Measurements from ENCODE around the gene INO80. TPM values are rescaled to one million over a fixed set of nuclear protein-coding genes. Genes with fewer than 3 reads are reported as not detected.
"Not testable (repeated sequence)": the region's sequence is repeated elsewhere in the genome, so short reads cannot be mapped to it uniquely, and the experiment has no call there.

INO80 gene
- total RNA-seq, 1 donor from 2014 or later = 20.1 TPM

- DNase-seq (ENCODE audit: low spot score) = no peak
Observed at GRCh38 chr15:40963201-40963600, 152.9 kb downstream of the INO80 start.

GRCh38 chr15:40962317-40962716 lies 153.8 kb downstream of the INO80 start:
- not testable (repeated sequence) for DNase-seq (ENCODE audit: low spot score)

- not testable (repeated sequence) for DNase-seq (ENCODE audit: low spot score)
Observed at GRCh38 chr15:40961740-40962139, 154.3 kb downstream of the INO80 start.

- DNase-seq (ENCODE audit: low spot score) = peak; percentile 43
Observed at GRCh38 chr15:40960925-40961324, 155.2 kb downstream of the INO80 start.

GRCh38 chr15:40960151-40960885 lies 155.8 kb downstream of the INO80 start:
- DNase-seq (ENCODE audit: low spot score) = no peak

- no peak for DNase-seq (ENCODE audit: low spot score)
Observed at GRCh38 chr15:40959331-40960141, 156.5 kb downstream of the INO80 start.

- no peak for DNase-seq (ENCODE audit: low spot score)
Observed at GRCh38 chr15:40958723-40959122, 157.4 kb downstream of the INO80 start.

GRCh38 chr15:40958146-40958545 lies 157.9 kb downstream of the INO80 start:
- DNase-seq (ENCODE audit: low spot score) = no peak

- peak; percentile 85 for DNase-seq (ENCODE audit: low spot score)
Observed at GRCh38 chr15:40957581-40958051, 158.5 kb downstream of the INO80 start.

GRCh38 chr15:40957041-40957555 lies 159.0 kb downstream of the INO80 start:
- no peak for DNase-seq (ENCODE audit: low spot score)

- no peak for DNase-seq (ENCODE audit: low spot score)
Observed at GRCh38 chr15:40956541-40956982, 159.5 kb downstream of the INO80 start.

GRCh38 chr15:40955930-40956540 lies 160.0 kb downstream of the INO80 start:
- no peak for DNase-seq (ENCODE audit: low spot score)

GRCh38 chr15:40955141-40955903 lies 160.8 kb downstream of the INO80 start:
- no peak for DNase-seq (ENCODE audit: low spot score)

- not testable (repeated sequence) for DNase-seq (ENCODE audit: low spot score)
Observed at GRCh38 chr15:40954158-40954848, 161.8 kb downstream of the INO80 start.

GRCh38 chr15:40953713-40954074 lies 162.4 kb downstream of the INO80 start:
- DNase-seq (ENCODE audit: low spot score) = no peak

- DNase-seq (ENCODE audit: low spot score) = peak; percentile 96
Observed at GRCh38 chr15:40952901-40953712, 163.0 kb downstream of the INO80 start, which contains the start of gene CHAC1. CHAC1 (plus strand) TSS chr15:40953471; CDS start chr15:40953584, 113 bp downstream.

- no peak for DNase-seq (ENCODE audit: low spot score)
Observed at GRCh38 chr15:40952301-40952900, 163.7 kb downstream of the INO80 start.

- DNase-seq (ENCODE audit: low spot score) = no peak
Observed at GRCh38 chr15:40951764-40952163, 164.3 kb downstream of the INO80 start.

GRCh38 chr15:40949756-40950207 lies 166.3 kb downstream of the INO80 start:
- no peak for DNase-seq (ENCODE audit: low spot score)

All from mucosa of gallbladder (tissue), 1 donor.